T-helper 1 cell (primary cell): Measurements from ENCODE around the gene NCAPG2.

Experiments used
- DNase-seq, 5 donors: peaks; one replicate each; pipeline ENCODE4 v3.0.0-alpha.2; 2012 to 2020
- total RNA-seq, 4 donors: gene quantifications; one replicate each; lab custom pipeline; 2026; lab: John Stamatoyannopoulos, UW

NCAPG2 gene
- 13.0 to 24.9 (median 17.1) reads per million in 4 donors for total RNA-seq

GRCh38 chr7:158704524-158705233 is at the start of gene NCAPG2:
Gene NCAPG2, minus strand, starts transcription at chr7:158704804. Its CDS starts 2,905 bp downstream, at chr7:158701899.
- peak; percentile 98 to 99 (median 98) for DNase-seq

- no peak for DNase-seq
Measured at GRCh38 chr7:158753900-158754299, 49.3 kb upstream of the NCAPG2 start.

- no peak for DNase-seq
Measured at GRCh38 chr7:158751751-158752150, 47.1 kb upstream of the NCAPG2 start.

GRCh38 chr7:158751199-158751598 is 46.6 kb upstream of the NCAPG2 start:
- no peak for DNase-seq

- DNase-seq, result no peak
Measured at GRCh38 chr7:158750702-158751101, 46.1 kb upstream of the NCAPG2 start.

GRCh38 chr7:158749396-158749795 is 44.8 kb upstream of the NCAPG2 start:
- no peak for DNase-seq

- no peak for DNase-seq
Measured at GRCh38 chr7:158748335-158748734, 43.7 kb upstream of the NCAPG2 start.

GRCh38 chr7:158747408-158747807 is 42.8 kb upstream of the NCAPG2 start:
- no peak for DNase-seq

- DNase-seq, result no peak
Measured at GRCh38 chr7:158746957-158747356, 42.4 kb upstream of the NCAPG2 start.

GRCh38 chr7:158745057-158745715 is 40.6 kb upstream of the NCAPG2 start:
- DNase-seq, result no peak

GRCh38 chr7:158744070-158744469 is 39.5 kb upstream of the NCAPG2 start:
- no peak for DNase-seq

- DNase-seq, result no peak
Measured at GRCh38 chr7:158743219-158743618, 38.6 kb upstream of the NCAPG2 start.

GRCh38 chr7:158742065-158742821 is 37.6 kb upstream of the NCAPG2 start:
- no peak for DNase-seq

- DNase-seq, result no peak
Measured at GRCh38 chr7:158741294-158741666, 36.7 kb upstream of the NCAPG2 start.

- DNase-seq, result no peak
Measured at GRCh38 chr7:158740657-158741293, 36.2 kb upstream of the NCAPG2 start.

- DNase-seq, result no peak
Measured at GRCh38 chr7:158740013-158740656, 35.5 kb upstream of the NCAPG2 start.

- DNase-seq, result no peak
Measured at GRCh38 chr7:158738841-158739240, 34.2 kb upstream of the NCAPG2 start.

GRCh38 chr7:158737064-158737695 is 32.6 kb upstream of the NCAPG2 start:
- DNase-seq, result no peak

GRCh38 chr7:158735935-158736334 is 31.3 kb upstream of the NCAPG2 start:
- DNase-seq, result no peak

GRCh38 chr7:158734861-158735260 is 30.3 kb upstream of the NCAPG2 start:
- DNase-seq, result no peak

- no peak for DNase-seq
Measured at GRCh38 chr7:158733775-158734494, 29.3 kb upstream of the NCAPG2 start.

GRCh38 chr7:158733220-158733519 is 28.6 kb upstream of the NCAPG2 start:
- DNase-seq, result no peak
